ENCODE data around the gene SLC39A2.

The SLC39A2 gene

DNA sequence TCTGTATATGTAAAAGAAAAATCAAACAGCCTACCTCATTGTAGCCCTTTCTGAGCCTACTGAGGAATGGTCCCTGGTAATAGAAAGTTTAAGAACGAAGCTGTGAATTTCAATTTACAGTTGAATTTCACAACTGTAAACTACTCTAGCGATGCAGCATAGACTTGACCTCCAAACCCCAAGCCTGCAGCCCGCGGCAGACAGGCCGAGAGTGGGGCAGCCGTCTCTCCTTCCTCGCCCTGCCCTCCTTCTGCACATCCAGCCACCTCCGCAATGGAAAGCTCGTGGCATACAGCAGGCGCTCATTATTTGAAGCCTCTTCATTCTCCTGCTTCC is 28.5 kb upstream of the SLC39A2 start:
- peak overlapping the region; percentile 51 for H3K27ac ChIP-seq
- peak overlapping the region; percentile 68 to 77 for H3K4me3 ChIP-seq (ENCODE audit: low read depth in 1 of 2, low read length in 1 of 2)
- TF ChIP-seq, protein P1, sequence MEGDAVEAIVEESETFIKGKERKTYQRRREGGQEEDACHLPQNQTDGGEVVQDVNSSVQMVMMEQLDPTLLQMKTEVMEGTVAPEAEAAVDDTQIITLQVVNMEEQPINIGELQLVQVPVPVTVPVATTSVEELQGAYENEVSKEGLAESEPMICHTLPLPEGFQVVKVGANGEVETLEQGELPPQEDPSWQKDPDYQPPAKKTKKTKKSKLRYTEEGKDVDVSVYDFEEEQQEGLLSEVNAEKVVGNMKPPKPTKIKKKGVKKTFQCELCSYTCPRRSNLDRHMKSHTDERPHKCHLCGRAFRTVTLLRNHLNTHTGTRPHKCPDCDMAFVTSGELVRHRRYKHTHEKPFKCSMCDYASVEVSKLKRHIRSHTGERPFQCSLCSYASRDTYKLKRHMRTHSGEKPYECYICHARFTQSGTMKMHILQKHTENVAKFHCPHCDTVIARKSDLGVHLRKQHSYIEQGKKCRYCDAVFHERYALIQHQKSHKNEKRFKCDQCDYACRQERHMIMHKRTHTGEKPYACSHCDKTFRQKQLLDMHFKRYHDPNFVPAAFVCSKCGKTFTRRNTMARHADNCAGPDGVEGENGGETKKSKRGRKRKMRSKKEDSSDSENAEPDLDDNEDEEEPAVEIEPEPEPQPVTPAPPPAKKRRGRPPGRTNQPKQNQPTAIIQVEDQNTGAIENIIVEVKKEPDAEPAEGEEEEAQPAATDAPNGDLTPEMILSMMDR (IDR thresholded peaks at IDR 0.05), result no peak

DNA sequence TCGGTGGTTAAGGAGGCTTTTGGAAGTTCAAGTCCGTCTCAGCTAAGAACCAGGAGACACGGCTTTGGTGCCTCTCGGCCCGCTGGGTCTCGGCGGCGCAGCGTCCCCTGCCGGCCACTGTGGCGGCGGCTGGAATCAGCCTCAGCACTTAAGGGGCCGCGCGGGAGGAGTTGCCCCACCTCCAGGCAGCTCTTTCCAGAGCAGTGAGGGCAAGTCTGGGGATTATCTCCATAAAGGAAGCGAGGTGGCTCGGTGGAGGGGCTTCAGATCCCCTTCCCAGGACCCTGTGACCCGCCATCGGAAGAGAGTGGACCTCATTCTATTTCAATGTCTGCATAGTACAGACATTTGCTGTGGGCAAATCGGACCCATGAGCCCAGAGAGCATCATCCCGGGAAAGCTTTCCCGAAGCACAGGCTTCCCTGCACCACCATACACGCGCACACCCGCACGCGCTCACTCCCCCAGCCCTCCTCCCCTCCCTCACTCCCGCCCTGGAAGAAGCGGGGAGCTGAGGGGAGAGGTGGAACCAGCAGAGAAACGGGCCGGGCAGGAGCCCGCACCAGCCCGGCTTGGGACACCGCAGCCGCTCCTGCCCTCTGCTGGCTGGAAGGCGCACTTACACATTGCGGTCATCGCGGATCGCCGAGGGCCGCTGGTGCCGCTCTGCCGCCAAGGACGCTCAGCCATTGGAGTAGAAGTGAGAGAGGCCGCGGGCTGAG is 27.9 kb upstream of the SLC39A2 start:
- TF ChIP-seq, protein P1 (IDR thresholded peaks at IDR 0.05), result peak; percentile 96
- H3K4me1 ChIP-seq (ENCODE audit: control insufficient read depth in 1 of 2, insufficient read depth in 1 of 2, low read depth in 1 of 2, low read length in 1 of 2), result peaks cover 11 to 15% of the 10 kb centered on the region in 2 experiments
- H3K27me3 ChIP-seq, result peaks cover 8% of the 10 kb centered on the region
- H3K4me3 ChIP-seq (ENCODE audit: low read depth in 1 of 2, low read length in 1 of 2), result peak overlapping the region; percentile 68 to 77
- H3K36me3 ChIP-seq, result no peaks in the 10 kb centered on the region
- peak overlapping the region; percentile 51 for H3K27ac ChIP-seq
- H3K9me3 ChIP-seq, result no peaks in the 10 kb centered on the region

More for the DNA sequence above, 28.5 kb upstream of the SLC39A2 start:
- Histone ChIP-seq H3K36me3 (no peaks in the 10 kb centered on the region), H3K4me1 (ENCODE audit: control insufficient read depth in 1 of 2, insufficient read depth in 1 of 2, low read depth in 1 of 2, low read length in 1 of 2) (peaks cover 11 to 15% of the 10 kb centered on the region in 2 experiments), H3K27me3 (peaks cover 8% of the 10 kb centered on the region), H3K9me3 (no peaks in the 10 kb centered on the region)

DNA sequence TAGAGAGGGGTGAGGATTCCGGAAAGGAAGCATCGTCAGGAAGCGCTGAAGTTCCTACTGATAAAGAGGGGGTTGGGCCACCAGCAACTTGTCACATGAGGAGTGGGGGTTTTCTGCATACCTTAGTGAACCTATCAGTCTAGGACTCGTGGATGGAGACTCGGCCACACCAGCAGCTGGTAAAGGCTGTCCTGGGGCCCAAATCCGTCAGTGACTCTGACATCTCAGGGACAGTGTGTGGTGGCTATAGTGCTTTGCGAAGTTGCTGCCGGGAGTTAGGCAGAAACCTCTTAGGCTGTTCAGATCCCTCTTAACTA is 27.4 kb upstream of the SLC39A2 start:
- H3K9me3 ChIP-seq, result no peaks in the 10 kb centered on the region
- peaks cover 11 to 15% of the 10 kb centered on the region in 2 experiments for H3K4me1 ChIP-seq (ENCODE audit: control insufficient read depth in 1 of 2, insufficient read depth in 1 of 2, low read depth in 1 of 2, low read length in 1 of 2)
- peaks cover 8% of the 10 kb centered on the region for H3K27me3 ChIP-seq
- TF ChIP-seq, protein P1 (IDR thresholded peaks at IDR 0.05), result no peak
- H3K27ac ChIP-seq, result peak overlapping the region; percentile 51
- no peaks in the 10 kb centered on the region for H3K36me3 ChIP-seq
- H3K4me3 ChIP-seq (ENCODE audit: low read depth in 1 of 2, low read length in 1 of 2), result peak overlapping the region in 1 of 2 experiments; percentile 77

DNA sequence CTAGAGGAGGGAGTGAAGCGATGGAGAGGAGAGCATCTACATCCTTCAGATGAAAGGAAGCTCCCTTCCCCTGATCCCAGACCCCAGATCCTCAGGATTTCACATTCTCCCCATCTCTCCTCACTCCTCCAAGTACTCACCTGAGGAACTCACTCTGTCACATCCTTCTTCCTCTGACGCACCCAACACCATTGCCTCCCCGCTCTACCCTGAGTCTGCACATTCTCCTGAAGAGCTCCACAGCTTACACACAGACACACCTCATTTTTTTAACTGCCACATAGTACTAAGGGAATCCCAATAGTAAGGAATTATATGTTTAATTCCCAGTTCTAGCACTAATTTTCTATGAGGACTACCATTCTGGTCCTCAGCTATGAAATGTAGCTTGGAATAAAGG is 25.6 kb upstream of the SLC39A2 start:
- H3K36me3 ChIP-seq, result no peaks in the 10 kb centered on the region
- no peak overlapping the region for H3K4me3 ChIP-seq (ENCODE audit: low read depth in 1 of 2, low read length in 1 of 2)
- H3K4me1 ChIP-seq (ENCODE audit: control insufficient read depth in 1 of 2, insufficient read depth in 1 of 2, low read depth in 1 of 2, low read length in 1 of 2), result peaks cover 11 to 15% of the 10 kb centered on the region in 2 experiments
- H3K27me3 ChIP-seq, result peaks cover 8% of the 10 kb centered on the region
- H3K9me3 ChIP-seq, result no peaks in the 10 kb centered on the region
- no peak overlapping the region for H3K27ac ChIP-seq
- TF ChIP-seq, protein P1 (IDR thresholded peaks at IDR 0.05), result no peak

DNA sequence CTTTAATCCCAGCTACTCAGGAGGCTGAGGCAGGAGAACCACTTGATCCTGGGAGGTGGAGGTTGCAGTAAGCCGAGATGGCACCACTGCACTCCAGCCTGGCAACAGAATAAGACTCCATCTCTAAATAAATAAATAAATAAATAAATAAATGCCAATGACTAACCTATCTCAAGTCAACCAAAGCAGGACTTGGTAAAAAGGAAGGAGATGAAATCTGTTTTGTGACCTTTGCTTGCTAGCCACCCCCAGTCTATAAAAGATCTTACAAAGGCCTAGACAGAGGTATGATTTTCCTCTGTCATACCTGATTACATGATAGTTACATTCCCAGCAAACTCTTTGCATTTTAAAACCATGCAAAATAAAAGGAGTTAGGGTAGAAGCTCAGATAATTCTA is 22.8 kb upstream of the SLC39A2 start:
- H3K9me3 ChIP-seq, result no peaks in the 10 kb centered on the region
- H3K36me3 ChIP-seq, result no peaks in the 10 kb centered on the region
- H3K27me3 ChIP-seq, result peaks cover 8% of the 10 kb centered on the region
- TF ChIP-seq, protein P1 (IDR thresholded peaks at IDR 0.05), result no peak
- H3K27ac ChIP-seq, result no peak overlapping the region
- no peak overlapping the region for H3K4me3 ChIP-seq (ENCODE audit: low read depth in 1 of 2, low read length in 1 of 2)
- peaks cover 3 to 6% of the 10 kb centered on the region in 2 experiments for H3K4me1 ChIP-seq (ENCODE audit: control insufficient read depth in 1 of 2, insufficient read depth in 1 of 2, low read depth in 1 of 2, low read length in 1 of 2)

Data from neutrophil (primary cell).